ENCODE results near the gene HCK. TPM values are rescaled to one million over a fixed set of nuclear protein-coding genes. Genes with fewer than 3 reads are reported as not detected.
"Not testable (repeated sequence)": the region's sequence is repeated elsewhere in the genome, so short reads cannot be mapped to it uniquely, and the experiment has no call there.

HCK gene
- total and polyA plus RNA-seq, 2 donors: 8.3 to 12.2 TPM

- Histone ChIP-seq H3K27ac (ENCODE audit: low read depth) (no peak overlapping the region), H3K4me1 (ENCODE audit: insufficient read depth) (peaks cover 1% of the 10 kb centered on the region), H3K36me3 (ENCODE audit: insufficient read depth) (no peaks in the 10 kb centered on the region), H3K4me3 (ENCODE audit: low read depth, low read length) (peak overlapping the region; percentile 59)
- no peak for DNase-seq (ENCODE audit: extremely low spot score)
- under 1% methylated on average over 67 of the region's 67 CpGs for WGBS
Observed at GRCh38 chr20:32018269-32019155, 33.5 kb upstream of the HCK start.

- peaks cover 1% of the 10 kb centered on the region for H3K4me1 ChIP-seq (ENCODE audit: insufficient read depth)
- WGBS: under 1% methylated on average over 42 of the region's 42 CpGs
- H3K4me3 ChIP-seq (ENCODE audit: low read depth, low read length): peak overlapping the region; percentile 59
- H3K36me3 ChIP-seq (ENCODE audit: insufficient read depth): no peaks in the 10 kb centered on the region
- DNase-seq (ENCODE audit: extremely low spot score): no peak
- no peak overlapping the region for H3K27ac ChIP-seq (ENCODE audit: low read depth)
Observed at GRCh38 chr20:32019156-32019510, 32.9 kb upstream of the HCK start.

GRCh38 chr20:32019563-32020463 is 32.2 kb upstream of the HCK start:
- Histone ChIP-seq H3K36me3 (ENCODE audit: insufficient read depth) (no peaks in the 10 kb centered on the region), H3K4me1 (ENCODE audit: insufficient read depth) (peaks cover 1% of the 10 kb centered on the region), H3K4me3 (ENCODE audit: low read depth, low read length) (peak overlapping the region; percentile 59), H3K27ac (ENCODE audit: low read depth) (no peak overlapping the region)
- WGBS: 22% methylated on average over 11 of the region's 11 CpGs
- no peak for DNase-seq (ENCODE audit: extremely low spot score)

GRCh38 chr20:32021091-32021490 is 31.0 kb upstream of the HCK start:
- no peak for DNase-seq (ENCODE audit: extremely low spot score)
- WGBS: 83% methylated on average over 4 of the region's 4 CpGs
- Histone ChIP-seq H3K4me1 (ENCODE audit: insufficient read depth) (peaks cover 1% of the 10 kb centered on the region), H3K4me3 (ENCODE audit: low read depth, low read length) (no peak overlapping the region), H3K27ac (ENCODE audit: low read depth) (no peak overlapping the region), H3K36me3 (ENCODE audit: insufficient read depth) (no peaks in the 10 kb centered on the region)

GRCh38 chr20:32024683-32025295 is 27.3 kb upstream of the HCK start:
- Histone ChIP-seq H3K4me1 (ENCODE audit: insufficient read depth) (no peaks in the 10 kb centered on the region), H3K36me3 (ENCODE audit: insufficient read depth) (no peaks in the 10 kb centered on the region), H3K27ac (ENCODE audit: low read depth) (no peak overlapping the region), H3K4me3 (ENCODE audit: low read depth, low read length) (no peak overlapping the region)
- no peak for DNase-seq (ENCODE audit: extremely low spot score)
- WGBS: 79% methylated on average over 6 of the region's 6 CpGs

- DNase-seq (ENCODE audit: extremely low spot score): no peak
- Histone ChIP-seq H3K36me3 (ENCODE audit: insufficient read depth) (no peaks in the 10 kb centered on the region), H3K27ac (ENCODE audit: low read depth) (no peak overlapping the region), H3K4me1 (ENCODE audit: insufficient read depth) (no peaks in the 10 kb centered on the region), H3K4me3 (ENCODE audit: low read depth, low read length) (no peak overlapping the region)
- WGBS: 89% methylated on average over 3 of the region's 3 CpGs
Observed at GRCh38 chr20:32027643-32028042, 24.4 kb upstream of the HCK start.

GRCh38 chr20:32028647-32029372 is 23.2 kb upstream of the HCK start:
- no peak for DNase-seq (ENCODE audit: extremely low spot score)
- no peaks in the 10 kb centered on the region for H3K36me3 ChIP-seq (ENCODE audit: insufficient read depth)
- no peak overlapping the region for H3K4me3 ChIP-seq (ENCODE audit: low read depth, low read length)
- H3K4me1 ChIP-seq (ENCODE audit: insufficient read depth): no peaks in the 10 kb centered on the region
- no peak overlapping the region for H3K27ac ChIP-seq (ENCODE audit: low read depth)
- WGBS: 42% methylated on average over 12 of the region's 12 CpGs

- Histone ChIP-seq H3K4me1 (ENCODE audit: insufficient read depth) (no peaks in the 10 kb centered on the region), H3K27ac (ENCODE audit: low read depth) (no peak overlapping the region), H3K4me3 (ENCODE audit: low read depth, low read length) (no peak overlapping the region), H3K36me3 (ENCODE audit: insufficient read depth) (no peaks in the 10 kb centered on the region)
- WGBS: 84% methylated on average over 11 of the region's 11 CpGs
- DNase-seq (ENCODE audit: extremely low spot score): no peak
Observed at GRCh38 chr20:32029561-32029960, 22.5 kb upstream of the HCK start.

- DNase-seq (ENCODE audit: extremely low spot score): peak; percentile 35
- H3K4me3 ChIP-seq (ENCODE audit: low read depth, low read length): no peak overlapping the region
- no peaks in the 10 kb centered on the region for H3K36me3 ChIP-seq (ENCODE audit: insufficient read depth)
- H3K27ac ChIP-seq (ENCODE audit: low read depth): no peak overlapping the region
- WGBS: 14% methylated on average over 59 of the region's 59 CpGs
- H3K4me1 ChIP-seq (ENCODE audit: insufficient read depth): no peaks in the 10 kb centered on the region
Observed at GRCh38 chr20:32031007-32031958, 20.8 kb upstream of the HCK start.

GRCh38 chr20:32033316-32033715 is 18.7 kb upstream of the HCK start:
- WGBS: 55% methylated on average over 2 of the region's 2 CpGs
- Histone ChIP-seq H3K4me3 (ENCODE audit: low read depth, low read length) (no peak overlapping the region), H3K36me3 (ENCODE audit: insufficient read depth) (no peaks in the 10 kb centered on the region), H3K4me1 (ENCODE audit: insufficient read depth) (no peaks in the 10 kb centered on the region), H3K27ac (ENCODE audit: low read depth) (no peak overlapping the region)
- DNase-seq (ENCODE audit: extremely low spot score): no peak

GRCh38 chr20:32033721-32034120 is 18.3 kb upstream of the HCK start:
- not testable (repeated sequence) for H3K4me3 ChIP-seq (ENCODE audit: low read depth, low read length); H3K4me1 ChIP-seq (ENCODE audit: insufficient read depth); DNase-seq (ENCODE audit: extremely low spot score); H3K27ac ChIP-seq (ENCODE audit: low read depth); H3K36me3 ChIP-seq (ENCODE audit: insufficient read depth)
- 75% methylated on average over 3 of the region's 3 CpGs for WGBS

Measured in urinary bladder (tissue), 4 donors.